Measurements from ENCODE around the gene ALDOC. TPM values are rescaled to one million over a fixed set of nuclear protein-coding genes. Genes with fewer than 3 reads are reported as not detected.

The ALDOC gene
- total RNA-seq, 1 experiment from 2014 or later = 53.2 TPM

DNA sequence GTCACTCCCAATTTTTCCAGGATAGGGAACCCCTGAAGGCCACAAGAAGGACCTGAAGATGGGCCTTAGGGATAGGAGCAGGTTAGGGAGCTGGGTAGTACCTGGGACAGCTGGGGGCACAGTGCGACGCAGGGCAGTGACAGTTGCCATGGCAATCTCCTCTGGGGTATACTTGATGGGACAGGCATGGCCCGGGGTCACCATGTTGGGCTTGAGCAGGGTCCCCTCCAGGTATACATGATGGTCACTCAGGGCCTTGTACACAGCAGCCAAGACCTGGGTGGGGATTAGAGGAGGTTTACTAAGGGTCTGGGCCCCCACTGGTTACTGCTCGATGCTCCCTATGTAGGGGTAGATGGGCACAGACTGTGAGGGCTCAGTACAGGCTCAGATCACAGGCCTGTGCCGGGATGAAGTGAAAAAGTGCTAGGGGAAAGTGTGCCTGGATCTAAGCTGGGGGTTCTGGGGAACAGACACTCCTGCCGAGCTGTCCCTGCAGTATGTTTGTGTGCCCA is 2.7 kb downstream of the ALDOC start:
- Mint-ChIP-seq H3K27ac (no peak overlapping the region), H3K36me3 (ENCODE audit: insufficient read depth in 1 of 3, low read depth in 3 of 3) (peaks cover 14 to 40% (median 38%) of the 10 kb centered on the region in 3 experiments; a peak in 6 of 7 replicates), H3K4me3 (peak overlapping the region in 1 of 2 experiments; percentile 21; a peak in 1 of 5 replicates), H3K4me1 (peaks cover 24 to 40% of the 10 kb centered on the region in 2 experiments), H3K9me3 (no peaks in the 10 kb centered on the region), H3K27me3 (ENCODE audit: low read depth) (peaks cover 7% of the 10 kb centered on the region)
- Histone ChIP-seq H3K23ac (ENCODE audit: insufficient read length, low read depth, low read length) (no peak overlapping the region), H2AFZ (ENCODE audit: low read length) (no peak overlapping the region), H2BK120ac (ENCODE audit: low read depth, low read length, poor library complexity, severe bottlenecking) (no peak overlapping the region), H3K4ac (ENCODE audit: low read depth, low read length) (no peak overlapping the region), H2BK15ac (ENCODE audit: low read depth, low read length) (no peak overlapping the region), H3T11ph (ENCODE audit: low read length) (no peak overlapping the region), H4K91ac (ENCODE audit: insufficient read length, low read depth, low read length) (no peak overlapping the region), H3K27me3 (ENCODE audit: insufficient read depth, low read length) (no peaks in the 10 kb centered on the region), H3K4me1 (ENCODE audit: insufficient read depth, low read length) (no peaks in the 10 kb centered on the region), H3K56ac (ENCODE audit: insufficient read length, low read depth, low read length) (no peak overlapping the region), H3K27ac (ENCODE audit: insufficient read length, low read depth, low read length) (no peak overlapping the region), H3K4me2 (ENCODE audit: insufficient read depth, insufficient read length, low read length) (no peak overlapping the region), H2AK5ac (ENCODE audit: insufficient read length, low read length) (no peak overlapping the region), H4K5ac (ENCODE audit: insufficient read length, low read depth, low read length) (no peak overlapping the region), H4K20me1 (ENCODE audit: control insufficient read depth, insufficient read depth, insufficient read length) (peaks cover 2% of the 10 kb centered on the region), H3K23me2 (ENCODE audit: insufficient read length, low read depth, low read length, poor library complexity, severe bottlenecking) (peaks cover 11% of the 10 kb centered on the region), H4K8ac (replicated peaks; ENCODE audit: insufficient read length, low read depth, low read length) (no peak overlapping the region), H2BK20ac (ENCODE audit: low read depth, low read length, poor library complexity, severe bottlenecking) (no peak overlapping the region), H2BK12ac (ENCODE audit: insufficient read length, low read depth, low read length) (no peak overlapping the region), H3K9me3 (ENCODE audit: control insufficient read depth, low read depth, low read length) (no peaks in the 10 kb centered on the region), H3K14ac (ENCODE audit: insufficient read depth, low read length) (no peak overlapping the region), H2BK5ac (ENCODE audit: insufficient read length, low read length) (no peak overlapping the region), H3K79me1 (ENCODE audit: insufficient read depth, low read depth, low read length, poor library complexity, severe bottlenecking) (no peaks in the 10 kb centered on the region), H3K9ac (ENCODE audit: extremely low read depth, insufficient read length, low read length) (no peak overlapping the region), H3K79me2 (ENCODE audit: insufficient read depth, low read length) (no peaks in the 10 kb centered on the region), H3K18ac (ENCODE audit: insufficient read length, low read depth, low read length) (no peak overlapping the region)
- WGBS (ENCODE audit: extremely low coverage, insufficient read length, low lambda C conversion rate) = no CpG with 5 or more reads among the region's 6 CpGs
- DNase-seq = no peak
- TF ChIP-seq, protein P1, sequence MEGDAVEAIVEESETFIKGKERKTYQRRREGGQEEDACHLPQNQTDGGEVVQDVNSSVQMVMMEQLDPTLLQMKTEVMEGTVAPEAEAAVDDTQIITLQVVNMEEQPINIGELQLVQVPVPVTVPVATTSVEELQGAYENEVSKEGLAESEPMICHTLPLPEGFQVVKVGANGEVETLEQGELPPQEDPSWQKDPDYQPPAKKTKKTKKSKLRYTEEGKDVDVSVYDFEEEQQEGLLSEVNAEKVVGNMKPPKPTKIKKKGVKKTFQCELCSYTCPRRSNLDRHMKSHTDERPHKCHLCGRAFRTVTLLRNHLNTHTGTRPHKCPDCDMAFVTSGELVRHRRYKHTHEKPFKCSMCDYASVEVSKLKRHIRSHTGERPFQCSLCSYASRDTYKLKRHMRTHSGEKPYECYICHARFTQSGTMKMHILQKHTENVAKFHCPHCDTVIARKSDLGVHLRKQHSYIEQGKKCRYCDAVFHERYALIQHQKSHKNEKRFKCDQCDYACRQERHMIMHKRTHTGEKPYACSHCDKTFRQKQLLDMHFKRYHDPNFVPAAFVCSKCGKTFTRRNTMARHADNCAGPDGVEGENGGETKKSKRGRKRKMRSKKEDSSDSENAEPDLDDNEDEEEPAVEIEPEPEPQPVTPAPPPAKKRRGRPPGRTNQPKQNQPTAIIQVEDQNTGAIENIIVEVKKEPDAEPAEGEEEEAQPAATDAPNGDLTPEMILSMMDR (conservative IDR thresholded peaks at IDR 0.05) = no peak

Measured in H9 (cell line).